H9 (cell line): ENCODE data around the gene PCNX2. TPM values are rescaled to one million over a fixed set of nuclear protein-coding genes. Genes with fewer than 3 reads are reported as not detected.

ENCODE experiments used
- DNase-seq: peaks from one replicate; pipeline ENCODE4 v3.0.0-alpha.2; 2017
- H2AFZ ChIP-seq: one replicate; pipeline ENCODE4 v1.6.1; 2013; ENCODE audit warnings: mild to moderate bottlenecking, low read length, control low read depth, moderate library complexity
- H2AK5ac ChIP-seq: 2 replicates; pipeline ENCODE4 v1.6.1; 2013; ENCODE audit warnings: low read length, control low read depth, mixed read lengths; ENCODE audit not compliant: insufficient read length
- H2BK120ac ChIP-seq: one replicate; pipeline ENCODE4 v1.6.1; 2013; ENCODE audit warnings: low read depth, mild to moderate bottlenecking, low read length, control low read depth, inconsistent platforms; ENCODE audit not compliant: poor library complexity, severe bottlenecking
- H2BK12ac ChIP-seq: 2 replicates; pipeline ENCODE4 v1.6.1; 2013; ENCODE audit warnings: low read length, control low read depth, mixed read lengths, low read depth; ENCODE audit not compliant: insufficient read length
- H2BK15ac ChIP-seq: 2 replicates; pipeline ENCODE4 v1.6.1; 2013; ENCODE audit warnings: low read depth, low read length, control low read depth
- H2BK20ac ChIP-seq: one replicate; pipeline ENCODE4 v1.6.1; 2013; ENCODE audit warnings: low read depth, mild to moderate bottlenecking, low read length, control low read depth, inconsistent platforms; ENCODE audit not compliant: poor library complexity, severe bottlenecking
- H2BK5ac ChIP-seq: 2 replicates; pipeline ENCODE4 v1.6.1; 2013; ENCODE audit warnings: low read length, control low read depth, mixed read lengths; ENCODE audit not compliant: insufficient read length
- H3K14ac ChIP-seq: 2 replicates; pipeline ENCODE4 v1.6.1; 2013; ENCODE audit warnings: low read length, control low read depth; ENCODE audit not compliant: insufficient read depth
- H3K18ac ChIP-seq: 2 replicates; pipeline ENCODE4 v1.6.1; 2013; ENCODE audit warnings: low read depth, mild to moderate bottlenecking, mixed read lengths, low read length, control low read depth; ENCODE audit not compliant: insufficient read length
- H3K23ac ChIP-seq: 2 replicates; pipeline ENCODE4 v1.6.1; 2013; ENCODE audit warnings: low read length, control low read depth, mixed read lengths, low read depth; ENCODE audit not compliant: insufficient read length
- H3K23me2 ChIP-seq: 2 replicates; pipeline ENCODE4 v1.6.1; 2013; ENCODE audit warnings: low read depth, mild to moderate bottlenecking, mixed read lengths, low read length, control low read depth; ENCODE audit not compliant: insufficient read length, poor library complexity, severe bottlenecking
- H3K27ac ChIP-seq: 2 replicates; pipeline ENCODE4 v1.5.1; 2013; ENCODE audit warnings: low read length, control low read depth, mixed read lengths, low read depth; ENCODE audit not compliant: insufficient read length
- H3K27me3 ChIP-seq: 2 replicates; pipeline ENCODE4 v1.6.1; 2013; ENCODE audit warnings: low read length, control low read depth, inconsistent platforms; ENCODE audit not compliant: insufficient read depth
- H3K4ac ChIP-seq: 2 replicates; pipeline ENCODE4 v1.6.1; 2013; ENCODE audit warnings: low read depth, mild to moderate bottlenecking, control low read depth, inconsistent platforms, low read length, moderate library complexity
- H3K4me1 ChIP-seq: 2 replicates; pipeline ENCODE4 v1.6.1; 2013; ENCODE audit warnings: low read length, control low read depth, inconsistent platforms; ENCODE audit not compliant: insufficient read depth
- H3K4me2 ChIP-seq: 2 replicates; pipeline ENCODE4 v1.6.1; 2013; ENCODE audit warnings: low read length, control low read depth, mixed read lengths; ENCODE audit not compliant: insufficient read length, insufficient read depth
- H3K56ac ChIP-seq: 2 replicates; pipeline ENCODE4 v1.6.1; 2013; ENCODE audit warnings: low read depth, mild to moderate bottlenecking, mixed read lengths, low read length, control low read depth; ENCODE audit not compliant: insufficient read length
- H3K79me1 ChIP-seq: 2 replicates; pipeline ENCODE4 v1.6.1; 2013; ENCODE audit warnings: low read depth, mild to moderate bottlenecking, moderate library complexity, low read length, control low read depth, inconsistent platforms; ENCODE audit not compliant: insufficient read depth, poor library complexity, severe bottlenecking
- H3K79me2 ChIP-seq: 2 replicates; pipeline ENCODE4 v1.6.1; 2013; ENCODE audit warnings: low read length, control low read depth, inconsistent platforms; ENCODE audit not compliant: insufficient read depth
- H3K9ac ChIP-seq: 2 replicates; pipeline ENCODE4 v1.6.1; 2013; ENCODE audit warnings: low read length, control low read depth, mixed read lengths; ENCODE audit not compliant: insufficient read length; ENCODE audit errors: extremely low read depth
- H3K9me3 ChIP-seq: one replicate; pipeline ENCODE4 v1.6.1; 2013; ENCODE audit warnings: low read depth, low read length, inconsistent platforms; ENCODE audit not compliant: control insufficient read depth
- H3T11ph ChIP-seq: one replicate; pipeline ENCODE4 v1.6.1; 2013; ENCODE audit warnings: mild to moderate bottlenecking, low read length, control low read depth, inconsistent platforms
- H4K20me1 ChIP-seq: one replicate; pipeline ENCODE4 v1.6.1; 2013; ENCODE audit not compliant: control insufficient read depth, insufficient read length, insufficient read depth
- H4K5ac ChIP-seq: 2 replicates; pipeline ENCODE4 v1.6.1; 2013; ENCODE audit warnings: low read depth, mild to moderate bottlenecking, mixed read lengths, low read length, control low read depth; ENCODE audit not compliant: insufficient read length
- H4K8ac ChIP-seq: replicated peaks from 2 replicates; pipeline ENCODE4 v1.6.1; 2013; ENCODE audit warnings: low read length, control low read depth, mixed read lengths, low read depth; ENCODE audit not compliant: insufficient read length
- H4K91ac ChIP-seq: 2 replicates; pipeline ENCODE4 v1.6.1; 2013; ENCODE audit warnings: low read depth, mild to moderate bottlenecking, moderate library complexity, mixed read lengths, low read length, control low read depth; ENCODE audit not compliant: insufficient read length
- H3K27ac Mint-ChIP-seq, 3 experiments: 2 replicates in 2 of 3; 3 replicates in 1 of 3; pipeline ENCODE4 v1.8.0; 2020 to 2021; ENCODE audit warnings: mixed read lengths in 3 of 3, mild to moderate bottlenecking in 1 of 3, moderate library complexity in 1 of 3
- H3K27me3 Mint-ChIP-seq: 2 replicates; pipeline ENCODE4 v1.8.0; 2021; ENCODE audit warnings: low read depth, mild to moderate bottlenecking, moderate library complexity, mixed read lengths
- H3K36me3 Mint-ChIP-seq, 3 experiments: 2 replicates in 2 of 3; 3 replicates in 1 of 3; pipeline ENCODE4 v1.8.0; 2020 to 2021; ENCODE audit warnings: low read depth in 3 of 3, mixed read lengths in 3 of 3; ENCODE audit not compliant: insufficient read depth in 1 of 3
- H3K4me1 Mint-ChIP-seq, 2 experiments: 2 replicates each; pipeline ENCODE4 v1.8.0; 2020; ENCODE audit warnings: mixed read lengths in 2 of 2
- H3K4me3 Mint-ChIP-seq, 2 experiments: 2 replicates in 1 of 2; 3 replicates in 1 of 2; pipeline ENCODE4 v1.8.0; 2020 to 2021; ENCODE audit warnings: mild to moderate bottlenecking in 2 of 2, mixed read lengths in 2 of 2, moderate library complexity in 1 of 2
- H3K9me3 Mint-ChIP-seq, 2 experiments: 2 replicates in 1 of 2; 3 replicates in 1 of 2; pipeline ENCODE4 v1.8.0; 2020; ENCODE audit warnings: mild to moderate bottlenecking in 2 of 2, mixed read lengths in 2 of 2, moderate library complexity in 1 of 2
- WGBS: extraction: QIAGEN DNeasy Blood & Tissue Kit; methylation state at CpG from one replicate; pipeline ENCODE4 v1.1.7; 2013; ENCODE audit warnings: missing lambda C conversion rate, low lambda C conversion rate, mixed read lengths; ENCODE audit not compliant: insufficient read length; ENCODE audit errors: extremely low coverage; 5-methylcytosine and 5-hydroxymethylcytosine counted together
- total RNA-seq: library from RNA; stranded (reverse); gene quantifications from 2 replicates; pipeline ENCODE4 v1.2.1, GENCODE V29; 2021
- TF ChIP-seq, protein P1 (sequence below): fragments of 200-600 bp; sonication (generic); conservative IDR thresholded peaks from 3 replicates; pipeline ENCODE4 v1.8.0; 2021; ENCODE audit warnings: antibody characterized with exemption, mild to moderate bottlenecking

Gene PCNX2
- total RNA-seq, 1 experiment from 2014 or later, result 45.1 TPM

DNA sequence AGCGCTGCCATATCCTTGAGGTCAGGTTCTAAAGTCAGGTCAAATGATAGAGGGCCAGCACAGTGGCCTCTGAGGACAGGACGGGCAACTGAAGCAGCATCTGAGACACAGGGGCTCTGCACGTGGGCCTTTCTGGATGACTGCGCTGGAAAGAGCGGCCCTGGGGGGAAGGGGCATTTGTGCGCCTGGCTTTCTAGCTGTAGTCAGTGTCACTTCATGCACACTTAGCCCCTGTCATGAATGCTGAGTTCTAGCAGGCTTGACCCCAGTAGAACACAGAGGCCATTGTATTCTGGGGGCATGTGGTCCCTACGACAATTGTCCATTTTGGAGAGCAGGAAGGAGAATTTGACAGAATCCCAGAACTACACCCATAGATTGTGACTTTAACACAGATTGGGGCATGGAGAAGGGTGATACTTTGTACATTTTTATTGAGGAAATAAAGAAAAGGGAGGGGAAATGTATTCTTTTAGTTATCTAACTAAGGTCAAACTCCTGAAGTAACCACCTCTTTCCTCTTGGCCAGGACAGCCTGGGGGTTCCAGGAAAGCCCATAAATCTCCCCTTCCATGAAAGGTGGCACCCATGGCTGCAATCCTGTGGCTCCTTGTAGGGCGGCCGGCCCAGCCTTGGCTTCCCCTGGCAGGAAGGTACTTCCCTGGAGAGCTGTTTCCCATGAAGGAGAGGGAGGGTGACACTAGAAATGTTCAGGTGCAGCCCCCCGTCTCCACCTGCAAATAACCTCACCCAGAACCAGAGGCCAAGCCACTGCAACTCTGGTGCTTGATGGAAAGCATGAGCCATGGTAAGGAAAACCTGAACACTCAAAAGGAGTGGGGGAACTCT lies 310.7 kb downstream of the PCNX2 start:
- H3K27ac Mint-ChIP-seq, result peak overlapping the region in 1 of 3 experiments; percentile 53; a peak in 1 of 7 replicates

More for the DNA sequence above, 310.7 kb downstream of the PCNX2 start:
- H4K8ac ChIP-seq, result no peak overlapping the region
- H2BK120ac ChIP-seq, result no peak overlapping the region
- TF ChIP-seq, protein P1, sequence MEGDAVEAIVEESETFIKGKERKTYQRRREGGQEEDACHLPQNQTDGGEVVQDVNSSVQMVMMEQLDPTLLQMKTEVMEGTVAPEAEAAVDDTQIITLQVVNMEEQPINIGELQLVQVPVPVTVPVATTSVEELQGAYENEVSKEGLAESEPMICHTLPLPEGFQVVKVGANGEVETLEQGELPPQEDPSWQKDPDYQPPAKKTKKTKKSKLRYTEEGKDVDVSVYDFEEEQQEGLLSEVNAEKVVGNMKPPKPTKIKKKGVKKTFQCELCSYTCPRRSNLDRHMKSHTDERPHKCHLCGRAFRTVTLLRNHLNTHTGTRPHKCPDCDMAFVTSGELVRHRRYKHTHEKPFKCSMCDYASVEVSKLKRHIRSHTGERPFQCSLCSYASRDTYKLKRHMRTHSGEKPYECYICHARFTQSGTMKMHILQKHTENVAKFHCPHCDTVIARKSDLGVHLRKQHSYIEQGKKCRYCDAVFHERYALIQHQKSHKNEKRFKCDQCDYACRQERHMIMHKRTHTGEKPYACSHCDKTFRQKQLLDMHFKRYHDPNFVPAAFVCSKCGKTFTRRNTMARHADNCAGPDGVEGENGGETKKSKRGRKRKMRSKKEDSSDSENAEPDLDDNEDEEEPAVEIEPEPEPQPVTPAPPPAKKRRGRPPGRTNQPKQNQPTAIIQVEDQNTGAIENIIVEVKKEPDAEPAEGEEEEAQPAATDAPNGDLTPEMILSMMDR, result no peak
- no peaks in the 10 kb centered on the region for H3K79me2 ChIP-seq
- H3K14ac ChIP-seq, result no peak overlapping the region
- no peak overlapping the region for H3K23ac ChIP-seq
- no peak for DNase-seq
- H3K4ac ChIP-seq, result no peak overlapping the region
- no peak overlapping the region for H2AFZ ChIP-seq
- H3K79me1 ChIP-seq, result no peaks in the 10 kb centered on the region
- H4K5ac ChIP-seq, result no peak overlapping the region
- H4K20me1 ChIP-seq, result no peaks in the 10 kb centered on the region
- H3K36me3 Mint-ChIP-seq, result peaks cover 5 to 6% (median 6%) of the 10 kb centered on the region in 3 experiments; a peak in 6 of 7 replicates
- no peak overlapping the region for H3K56ac ChIP-seq
- H3K23me2 ChIP-seq, result no peaks in the 10 kb centered on the region
- no peak overlapping the region for H2BK5ac ChIP-seq
- H3K27me3 Mint-ChIP-seq, result peaks cover under 1% of the 10 kb centered on the region; the same call in 1 of the 2 replicates
- no peak overlapping the region for H3K27ac ChIP-seq
- H2BK15ac ChIP-seq, result no peak overlapping the region
- no peak overlapping the region for H3K9ac ChIP-seq
- H3T11ph ChIP-seq, result no peak overlapping the region
- no peaks in the 10 kb centered on the region for H3K9me3 ChIP-seq
- no peak overlapping the region for H2BK12ac ChIP-seq
- H3K9me3 Mint-ChIP-seq, result no peaks in the 10 kb centered on the region
- H2BK20ac ChIP-seq, result no peak overlapping the region
- H3K4me1 Mint-ChIP-seq, result peaks cover 8 to 10% of the 10 kb centered on the region in 2 experiments
- no peaks in the 10 kb centered on the region for H3K27me3 ChIP-seq
- no CpG with 5 or more reads among the region's 10 CpGs for WGBS
- no peak overlapping the region for H2AK5ac ChIP-seq
- H3K4me3 Mint-ChIP-seq, result no peak overlapping the region
- H3K4me2 ChIP-seq, result no peak overlapping the region
- H4K91ac ChIP-seq, result no peak overlapping the region
- no peak overlapping the region for H3K18ac ChIP-seq
- no peaks in the 10 kb centered on the region for H3K4me1 ChIP-seq
